Measurements from ENCODE around the gene PTPRT. TPM values are rescaled to one million over a fixed set of nuclear protein-coding genes. Genes with fewer than 3 reads are reported as not detected.

PTPRT gene
- polyA plus RNA-seq, 3 donors, result not detected

DNA sequence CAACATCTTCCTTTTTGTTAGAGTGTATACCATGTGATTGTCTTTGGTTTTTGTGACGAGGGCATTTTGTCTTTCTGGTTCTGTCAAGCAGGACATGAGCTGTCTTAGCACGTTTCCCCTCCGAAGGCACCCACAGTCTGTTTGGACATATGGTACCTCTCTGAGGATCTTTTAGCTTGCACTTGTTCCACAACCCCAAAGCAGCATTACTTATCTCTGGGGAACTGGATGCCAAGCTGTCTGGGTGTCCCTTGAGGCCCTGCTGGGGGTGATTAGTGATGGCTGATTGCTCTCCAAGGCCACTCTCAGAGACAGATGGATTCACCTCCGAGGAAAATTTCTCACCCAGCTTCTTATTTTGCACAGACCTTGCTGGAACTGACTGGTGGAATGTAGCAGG lies 1126.6 kb downstream of the PTPRT start:
- Histone ChIP-seq H2AFZ (ENCODE audit: insufficient read depth, low read depth, low read length, poor library complexity, severe bottlenecking) (no peak overlapping the region), H3K9ac (ENCODE audit: insufficient read depth, low read length, poor library complexity, severe bottlenecking) (no peak overlapping the region), H4K20me1 (ENCODE audit: insufficient read depth, low read length) (no peaks in the 10 kb centered on the region), H3K4me2 (replicated peaks; ENCODE audit: extremely low read depth, low read length, poor library complexity, severe bottlenecking) (no peak overlapping the region), H3K9me3 (replicated peaks in 1 of 2; ENCODE audit: control insufficient read depth in 1 of 2, insufficient read depth in 1 of 2, low read length in 2 of 2) (no peaks in the 10 kb centered on the region), H3K36me3 (replicated peaks in 1 of 2; ENCODE audit: control insufficient read depth in 1 of 2, insufficient read depth in 2 of 2, low read length in 2 of 2) (no peaks in the 10 kb centered on the region), H3K27ac (ENCODE audit: low read depth in 1 of 2, low read length in 2 of 2) (no peak overlapping the region), H3K79me2 (ENCODE audit: insufficient read depth, low read length) (no peaks in the 10 kb centered on the region), H3K27me3 (ENCODE audit: control insufficient read depth in 2 of 2, insufficient read depth in 2 of 2, low read length in 2 of 2) (no peaks in the 10 kb centered on the region), H3K4me3 (replicated peaks in 1 of 3; ENCODE audit: low read depth in 2 of 3, low read length in 3 of 3) (no peak overlapping the region), H3K4me1 (ENCODE audit: control insufficient read depth in 1 of 2, insufficient read depth in 2 of 2, low read length in 2 of 2) (no peaks in the 10 kb centered on the region)
- intact Hi-C loops (cut with micrococcal nuclease), result no loop called here
- no peaks in the 10 kb centered on the region for H3K4me1 Mint-ChIP-seq
- peaks cover 0 to 2% (median 0%) of the 10 kb centered on the region in 7 donors for H3K9me3 Mint-ChIP-seq
- TF ChIP-seq, protein P1, sequence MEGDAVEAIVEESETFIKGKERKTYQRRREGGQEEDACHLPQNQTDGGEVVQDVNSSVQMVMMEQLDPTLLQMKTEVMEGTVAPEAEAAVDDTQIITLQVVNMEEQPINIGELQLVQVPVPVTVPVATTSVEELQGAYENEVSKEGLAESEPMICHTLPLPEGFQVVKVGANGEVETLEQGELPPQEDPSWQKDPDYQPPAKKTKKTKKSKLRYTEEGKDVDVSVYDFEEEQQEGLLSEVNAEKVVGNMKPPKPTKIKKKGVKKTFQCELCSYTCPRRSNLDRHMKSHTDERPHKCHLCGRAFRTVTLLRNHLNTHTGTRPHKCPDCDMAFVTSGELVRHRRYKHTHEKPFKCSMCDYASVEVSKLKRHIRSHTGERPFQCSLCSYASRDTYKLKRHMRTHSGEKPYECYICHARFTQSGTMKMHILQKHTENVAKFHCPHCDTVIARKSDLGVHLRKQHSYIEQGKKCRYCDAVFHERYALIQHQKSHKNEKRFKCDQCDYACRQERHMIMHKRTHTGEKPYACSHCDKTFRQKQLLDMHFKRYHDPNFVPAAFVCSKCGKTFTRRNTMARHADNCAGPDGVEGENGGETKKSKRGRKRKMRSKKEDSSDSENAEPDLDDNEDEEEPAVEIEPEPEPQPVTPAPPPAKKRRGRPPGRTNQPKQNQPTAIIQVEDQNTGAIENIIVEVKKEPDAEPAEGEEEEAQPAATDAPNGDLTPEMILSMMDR (IDR thresholded peaks at IDR 0.05), result no peak
- no peaks in the 10 kb centered on the region for H3K27me3 Mint-ChIP-seq (ENCODE audit: low read depth in 3 of 3)
- 88% methylated on average over 2 of the region's 4 CpGs for WGBS (ENCODE audit: insufficient coverage)
- no peaks in the 10 kb centered on the region for H3K36me3 Mint-ChIP-seq
- no peak overlapping the region for H3K27ac Mint-ChIP-seq
- no peak overlapping the region for H3K4me3 Mint-ChIP-seq
- DNase-seq, result no peak

DNA sequence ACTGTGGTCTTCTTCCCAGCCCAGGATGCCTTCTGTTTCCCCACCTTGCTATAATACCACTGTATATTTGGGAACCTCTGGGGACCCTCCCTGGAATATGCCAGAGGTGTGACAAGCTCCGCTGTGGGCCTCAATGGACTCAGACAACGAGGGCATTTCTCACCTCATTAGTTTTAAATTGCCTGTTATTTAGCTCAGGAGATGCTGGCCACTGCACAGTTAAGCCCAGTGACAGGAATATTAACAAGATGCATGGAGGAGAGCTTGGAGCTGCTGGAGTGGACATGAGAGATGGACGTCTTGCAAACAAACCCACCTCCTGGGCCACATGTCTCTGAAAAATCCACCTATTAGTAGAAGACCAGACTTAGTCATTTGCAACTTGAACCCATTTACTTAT lies 1136.4 kb downstream of the PTPRT start:
- Histone ChIP-seq H3K27ac (ENCODE audit: low read depth in 1 of 2, low read length in 2 of 2) (no peak overlapping the region), H3K9ac (ENCODE audit: insufficient read depth, low read length, poor library complexity, severe bottlenecking) (no peak overlapping the region), H3K79me2 (ENCODE audit: insufficient read depth, low read length) (no peaks in the 10 kb centered on the region), H3K9me3 (replicated peaks in 1 of 2; ENCODE audit: control insufficient read depth in 1 of 2, insufficient read depth in 1 of 2, low read length in 2 of 2) (no peaks in the 10 kb centered on the region), H3K4me2 (replicated peaks; ENCODE audit: extremely low read depth, low read length, poor library complexity, severe bottlenecking) (no peak overlapping the region), H4K20me1 (ENCODE audit: insufficient read depth, low read length) (no peaks in the 10 kb centered on the region), H3K27me3 (ENCODE audit: control insufficient read depth in 2 of 2, insufficient read depth in 2 of 2, low read length in 2 of 2) (no peaks in the 10 kb centered on the region), H3K4me3 (replicated peaks in 1 of 3; ENCODE audit: low read depth in 2 of 3, low read length in 3 of 3) (no peak overlapping the region), H3K4me1 (ENCODE audit: control insufficient read depth in 1 of 2, insufficient read depth in 2 of 2, low read length in 2 of 2) (no peaks in the 10 kb centered on the region), H3K36me3 (replicated peaks in 1 of 2; ENCODE audit: control insufficient read depth in 1 of 2, insufficient read depth in 2 of 2, low read length in 2 of 2) (no peaks in the 10 kb centered on the region), H2AFZ (ENCODE audit: insufficient read depth, low read depth, low read length, poor library complexity, severe bottlenecking) (no peak overlapping the region)
- DNase-seq, result no peak
- no peaks in the 10 kb centered on the region for H3K36me3 Mint-ChIP-seq
- H3K4me1 Mint-ChIP-seq, result no peaks in the 10 kb centered on the region
- H3K4me3 Mint-ChIP-seq, result no peak overlapping the region
- no peaks in the 10 kb centered on the region for H3K27me3 Mint-ChIP-seq (ENCODE audit: low read depth in 3 of 3)
- peaks cover 0 to 5% (median 1%) of the 10 kb centered on the region in 7 donors for H3K9me3 Mint-ChIP-seq
- TF ChIP-seq, protein P1 (IDR thresholded peaks at IDR 0.05), result no peak
- H3K27ac Mint-ChIP-seq, result peak overlapping the region in 1 of 7 donors; percentile 75
- intact Hi-C loops (cut with micrococcal nuclease), result no loop called here
- WGBS (ENCODE audit: insufficient coverage), result 80% methylated on average over 1 of the region's 3 CpGs

Data from CD14-positive monocyte (primary cell).